ENCODE results near the gene DTX1. TPM values are rescaled to one million over a fixed set of nuclear protein-coding genes. Genes with fewer than 3 reads are reported as not detected.

The DTX1 gene
- total RNA-seq, 1 experiment from 2014 or later = 0.05 TPM

DNA sequence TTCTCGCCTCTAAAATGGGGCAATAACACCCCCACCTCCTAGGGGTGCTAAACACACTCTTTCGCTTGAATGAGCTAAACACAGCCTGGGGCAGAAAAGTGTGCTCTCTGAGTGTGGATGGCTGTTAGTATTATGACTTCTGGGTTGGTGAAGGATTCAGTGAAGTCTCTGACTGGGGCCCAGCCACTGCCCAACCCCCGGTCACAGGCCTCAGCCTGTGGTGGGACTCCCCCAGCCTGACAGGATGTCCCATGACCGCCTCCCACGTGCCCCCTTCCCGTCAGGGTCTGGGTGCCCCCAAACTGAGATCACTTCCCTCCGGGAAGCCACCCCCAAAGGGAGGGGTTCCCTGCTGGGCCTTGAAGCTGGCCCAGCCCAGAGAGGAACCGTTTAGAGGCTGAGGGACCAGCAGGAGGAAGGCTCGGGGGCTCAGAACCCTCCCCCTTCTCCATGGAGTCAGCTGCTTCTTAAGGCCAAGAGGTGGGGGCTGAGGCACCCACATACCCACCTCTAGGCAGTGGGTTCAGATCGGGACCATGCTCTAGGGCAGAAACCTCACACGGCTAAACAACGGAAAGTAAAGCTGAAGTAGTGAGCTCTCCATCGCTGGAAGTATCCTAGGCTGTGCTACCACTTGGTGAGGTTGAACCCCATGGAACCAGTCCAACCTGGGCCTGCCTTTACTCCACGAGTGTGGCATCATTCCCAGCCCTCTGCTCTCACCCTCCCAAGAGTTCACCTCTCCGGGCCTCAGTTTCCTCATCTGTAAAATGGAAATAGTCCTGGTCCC, 13.8 kb downstream of the DTX1 start:
- no peak for DNase-seq (ENCODE audit: low read depth)

DNA sequence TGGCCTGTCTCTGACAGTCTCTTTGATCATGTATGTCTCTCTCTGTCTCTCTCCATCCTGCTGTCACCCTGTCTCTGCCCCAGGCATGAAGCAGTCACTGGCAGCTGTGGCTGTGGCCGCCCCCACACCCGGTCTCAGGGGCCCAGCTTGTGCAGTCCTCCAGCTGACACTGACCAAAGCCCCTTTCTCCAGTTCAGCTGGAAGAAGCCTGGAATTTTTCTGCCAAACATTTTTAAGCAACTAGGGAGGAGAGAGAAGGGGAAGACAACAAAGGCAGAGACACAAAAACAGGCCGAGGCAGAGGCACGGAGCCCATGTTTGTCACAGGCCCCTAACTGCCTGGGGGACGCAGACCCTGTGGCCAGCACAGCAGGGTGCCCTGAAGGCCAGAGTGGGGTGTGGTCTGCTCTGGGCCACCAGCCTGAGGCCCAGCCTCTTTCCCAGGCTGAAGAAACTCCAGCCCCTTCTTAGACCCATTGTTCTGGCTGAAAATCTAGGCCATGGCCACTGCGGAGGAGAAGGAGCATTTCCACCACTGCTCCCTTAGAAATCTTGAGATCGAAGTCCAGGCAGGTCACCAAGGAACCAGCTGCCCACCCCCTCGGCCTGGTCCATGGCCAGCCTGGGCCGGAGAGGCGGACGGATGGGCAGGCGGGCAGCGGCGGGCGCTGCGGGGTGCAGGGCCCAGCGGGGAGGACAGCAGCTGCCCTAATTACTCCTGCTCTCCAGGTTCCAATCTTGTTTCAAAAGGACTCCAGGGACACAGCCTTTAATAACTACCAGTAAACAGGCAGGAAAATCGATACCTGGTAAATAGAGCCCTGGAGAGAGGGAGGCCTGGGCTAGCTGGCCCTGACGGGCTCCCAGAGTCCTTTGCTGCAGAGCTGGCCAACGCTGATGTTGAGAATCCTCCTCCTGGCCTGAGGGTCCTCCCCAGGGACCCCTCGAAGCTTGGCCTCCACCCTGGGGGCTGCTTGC, 14.9 kb downstream of the DTX1 start:
- no peak for DNase-seq (ENCODE audit: low read depth)

DNA sequence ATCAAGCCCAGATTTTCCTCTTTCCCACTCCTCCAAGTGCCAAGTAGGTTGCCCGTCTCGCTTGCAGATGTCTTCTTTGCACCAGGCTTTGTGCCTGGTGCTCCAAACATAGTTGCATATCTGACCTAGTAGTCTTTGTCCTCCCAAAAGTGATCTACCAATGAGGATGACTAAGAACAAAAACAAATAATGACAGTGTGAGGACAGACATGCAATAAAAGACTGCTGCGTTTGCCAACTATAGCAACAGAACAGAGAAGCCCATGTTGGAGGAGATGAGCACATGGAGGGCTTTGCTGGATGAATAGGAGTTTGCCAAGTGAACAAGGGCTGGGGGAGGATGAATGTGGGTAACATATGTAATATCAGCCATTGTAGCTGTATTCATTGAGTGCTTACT, 15.6 kb downstream of the DTX1 start:
- peak; percentile 27 for DNase-seq (ENCODE audit: low read depth)

DNA sequence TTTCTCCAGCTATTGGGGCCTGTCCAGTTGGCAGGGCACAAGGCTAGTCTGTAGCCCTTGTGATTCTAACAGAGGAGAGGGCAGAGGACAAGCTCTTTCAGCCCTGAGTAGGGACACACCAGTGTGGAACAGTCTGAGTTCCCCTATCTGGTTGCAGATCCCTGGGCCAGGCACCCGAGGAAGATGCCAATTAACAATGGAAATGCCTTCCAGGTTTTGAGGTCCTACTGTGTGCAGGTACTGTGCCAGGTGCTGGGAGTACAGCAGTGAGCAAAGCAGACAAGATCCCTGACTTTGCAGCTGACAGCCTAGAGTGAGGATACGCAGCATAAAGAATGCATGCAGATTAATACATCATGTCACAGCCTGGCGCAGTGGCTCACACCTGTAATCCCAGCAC, 17.1 kb downstream of the DTX1 start:
- DNase-seq (ENCODE audit: low read depth) = no peak

DNA sequence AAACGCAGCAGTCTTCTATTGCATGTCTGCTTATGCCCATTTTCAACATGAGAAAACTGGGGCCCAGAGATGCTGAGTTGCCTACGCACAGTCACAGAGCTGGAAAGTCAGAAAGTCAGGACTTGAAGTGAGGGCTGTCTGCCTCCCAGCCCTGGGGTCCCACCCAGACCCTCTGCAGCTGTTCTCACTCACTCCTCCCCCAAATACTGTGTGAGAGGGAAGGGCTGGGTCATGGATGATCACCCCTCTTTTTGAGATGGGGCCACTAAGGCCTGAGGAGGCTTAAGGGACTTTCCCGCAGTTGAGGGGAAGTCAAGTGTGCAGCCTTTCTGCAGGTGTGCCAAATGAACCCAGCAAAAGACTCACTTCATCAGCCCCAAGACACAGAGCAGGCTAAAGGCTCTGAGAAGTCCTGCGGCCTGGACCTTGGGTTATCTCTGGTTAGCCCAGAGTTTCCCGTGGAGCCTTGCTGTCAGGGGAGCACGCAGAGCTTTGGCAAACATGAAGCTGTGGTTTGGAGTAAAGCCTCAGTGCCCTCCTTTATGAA, 18.7 kb downstream of the DTX1 start:
- no peak for DNase-seq (ENCODE audit: low read depth)

DNA sequence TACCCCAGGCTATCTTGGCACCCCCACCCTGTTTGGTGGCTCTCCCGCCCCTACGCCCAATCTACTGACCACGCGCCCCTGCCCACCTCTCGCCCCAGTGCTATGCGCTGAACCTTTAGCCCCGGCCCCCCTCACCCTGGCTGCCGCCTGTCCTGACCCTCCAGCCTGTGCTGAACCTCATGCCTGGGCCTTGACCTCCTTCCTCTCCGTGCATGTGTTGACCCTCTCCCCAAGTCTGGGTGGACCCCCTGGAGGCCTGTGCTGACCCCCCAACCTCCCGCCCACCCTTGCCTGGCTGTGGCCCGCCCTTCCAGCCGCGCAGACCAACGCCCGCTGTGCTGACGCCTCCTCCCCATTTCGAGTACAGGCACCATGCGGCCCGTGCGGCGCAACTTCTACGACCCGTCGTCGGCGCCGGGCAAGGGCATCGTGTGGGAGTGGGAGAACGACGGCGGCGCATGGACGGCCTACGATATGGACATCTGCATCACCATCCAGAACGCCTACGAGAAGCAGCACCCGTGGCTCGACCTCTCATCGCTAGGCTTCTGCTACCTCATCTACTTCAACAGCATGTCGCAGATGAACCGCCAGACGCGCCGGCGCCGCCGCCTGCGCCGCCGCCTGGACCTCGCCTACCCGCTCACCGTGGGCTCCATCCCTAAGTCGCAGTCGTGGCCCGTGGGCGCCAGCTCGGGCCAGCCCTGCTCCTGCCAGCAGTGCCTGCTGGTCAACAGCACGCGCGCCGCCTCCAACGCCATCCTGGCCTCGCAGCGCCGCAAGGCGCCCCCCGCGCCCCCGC, 20.7 kb downstream of the DTX1 start:
- DNase-seq (ENCODE audit: low read depth) = no peak

DNA sequence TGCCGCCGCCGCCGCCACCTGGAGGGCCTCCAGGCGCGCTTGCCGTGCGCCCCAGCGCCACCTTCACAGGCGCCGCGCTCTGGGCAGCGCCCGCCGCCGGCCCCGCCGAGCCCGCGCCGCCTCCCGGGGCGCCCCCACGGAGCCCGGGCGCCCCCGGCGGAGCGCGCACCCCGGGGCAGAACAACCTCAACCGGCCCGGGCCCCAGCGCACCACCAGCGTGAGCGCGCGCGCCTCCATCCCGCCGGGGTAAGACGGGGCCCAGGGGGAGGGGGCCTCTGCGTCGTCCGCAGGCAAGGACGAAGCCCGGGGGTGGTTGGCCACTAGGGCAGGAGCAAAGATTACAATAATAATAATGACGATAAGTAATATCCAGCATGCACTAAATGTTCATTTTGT, 21.3 kb downstream of the DTX1 start:
- no peak for DNase-seq (ENCODE audit: low read depth)

DNA sequence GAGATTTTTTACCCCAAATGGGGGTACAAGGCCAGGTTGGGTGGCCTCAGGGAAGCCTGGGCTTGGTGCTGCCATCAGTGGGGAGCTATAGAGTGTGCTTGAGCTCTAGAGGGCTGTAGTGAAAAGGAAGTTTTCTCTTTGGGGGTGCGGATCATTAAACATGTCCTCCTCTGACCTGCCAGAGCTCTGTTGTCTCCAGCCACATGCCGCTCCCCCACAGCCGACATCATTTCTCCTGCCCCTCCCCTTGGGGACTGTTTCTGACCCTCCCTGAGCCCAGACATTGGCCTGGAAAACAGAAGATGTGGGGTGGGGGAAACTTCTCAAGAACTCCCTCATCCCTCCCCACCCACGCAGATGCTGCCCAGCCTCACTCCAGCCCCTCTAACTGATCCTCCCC, 25.3 kb downstream of the DTX1 start:
- DNase-seq (ENCODE audit: low read depth) = no peak

DNA sequence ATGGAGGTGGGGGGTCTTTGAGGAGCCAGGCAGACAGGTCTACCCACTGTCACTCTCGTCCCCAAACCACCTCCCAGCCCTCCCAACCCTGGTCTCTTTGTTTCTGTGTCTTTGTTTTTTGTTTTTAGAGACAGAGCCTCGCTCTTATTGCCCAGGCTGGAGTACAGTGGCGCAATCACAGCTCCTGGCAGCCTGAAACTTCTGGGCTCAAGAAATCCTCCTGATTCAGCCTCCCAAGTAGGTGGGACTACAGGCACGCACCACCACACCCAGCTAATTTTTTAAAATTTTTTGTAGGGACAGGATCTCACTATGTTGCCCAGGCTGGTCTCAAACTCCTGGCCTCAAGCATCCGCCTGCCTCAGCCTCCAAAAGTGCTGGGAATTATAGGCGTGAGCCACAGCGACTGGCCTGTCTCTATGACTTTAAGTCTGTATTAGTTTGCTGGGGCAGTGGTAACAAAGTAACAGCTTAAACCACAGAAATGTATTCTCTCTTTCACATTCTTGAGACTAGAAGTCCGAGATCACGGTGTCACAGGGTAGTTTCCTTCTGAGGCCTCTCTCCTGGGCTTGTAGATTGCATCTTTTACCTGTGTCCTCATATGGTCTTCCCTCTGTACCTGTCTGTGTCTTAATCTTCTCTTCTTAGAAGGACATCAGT, 26.1 kb downstream of the DTX1 start:
- no peak for DNase-seq (ENCODE audit: low read depth)

DNA sequence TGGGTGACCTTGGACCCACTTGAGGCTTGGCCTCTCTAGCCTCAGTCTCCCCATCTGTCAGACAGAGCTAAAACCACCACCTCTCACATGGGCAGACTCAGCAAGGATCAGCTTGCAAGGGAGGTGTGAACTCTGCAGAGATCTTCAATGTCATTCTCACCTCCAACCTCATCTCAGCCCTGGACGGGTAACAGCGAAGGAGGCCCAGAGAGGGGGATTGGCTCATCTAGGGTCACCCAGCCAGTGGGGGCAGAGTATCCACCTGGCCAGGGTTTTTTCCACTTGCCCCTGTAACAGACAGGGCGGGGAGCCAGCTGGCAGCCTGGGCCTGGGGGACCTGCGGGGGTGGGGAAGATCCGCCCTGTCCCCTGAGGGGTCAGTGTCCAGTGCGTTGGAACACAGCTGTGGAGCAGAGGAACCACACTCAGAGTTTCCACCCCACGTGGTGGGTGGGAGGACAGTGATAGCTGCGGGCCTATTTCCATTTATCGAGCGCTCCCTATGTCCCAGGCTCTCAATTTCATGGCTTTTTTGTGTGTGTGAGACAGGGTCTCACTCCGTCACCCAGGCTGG, 27.4 kb downstream of the DTX1 start:
- DNase-seq (ENCODE audit: low read depth) = no peak

DNA sequence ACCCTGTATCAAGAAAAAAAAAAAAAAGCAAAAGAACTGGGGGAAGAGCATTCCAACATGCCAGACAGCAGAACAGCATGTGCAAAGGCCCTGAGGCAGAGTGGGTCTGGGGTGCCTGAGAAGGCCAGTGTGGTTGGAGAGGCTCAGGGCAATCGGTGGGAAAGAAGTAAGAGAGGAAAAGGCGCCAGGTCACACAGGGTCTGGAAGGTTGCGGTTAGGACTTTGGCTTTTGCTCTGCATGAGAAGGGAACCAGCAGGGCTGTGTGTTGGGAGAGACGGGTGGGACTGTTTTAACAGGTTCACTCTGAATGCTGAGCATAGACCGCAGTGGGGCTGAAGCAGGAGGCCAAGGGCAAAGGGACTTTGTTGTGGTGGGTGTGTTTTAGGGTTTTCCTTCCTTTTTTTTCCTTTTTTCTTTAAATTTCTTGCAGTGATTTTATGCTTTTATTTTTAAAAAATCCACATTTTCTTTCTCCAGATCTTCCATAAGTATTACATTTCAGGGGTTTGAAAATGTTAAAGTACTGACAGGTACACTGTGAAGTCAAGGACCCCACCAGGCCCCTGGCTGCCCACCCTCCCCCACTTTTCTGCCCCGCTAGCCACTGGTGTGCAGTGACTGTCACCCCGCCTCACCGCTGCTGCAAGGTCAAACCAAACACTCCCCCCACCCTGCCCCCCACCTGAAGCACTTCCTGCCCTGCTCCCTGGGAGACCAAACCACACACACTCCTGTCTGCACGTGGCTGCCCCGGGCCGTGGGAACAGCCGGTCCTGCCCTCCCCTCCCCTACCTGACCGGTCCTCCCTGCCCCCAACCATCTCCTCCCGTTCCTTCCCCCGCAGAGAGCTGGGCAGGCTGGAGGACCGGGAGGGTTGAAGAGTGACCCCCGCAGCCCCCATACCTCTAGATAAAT, 30.0 kb downstream of the DTX1 start:
- peak; percentile 46 for DNase-seq (ENCODE audit: low read depth)

DNA sequence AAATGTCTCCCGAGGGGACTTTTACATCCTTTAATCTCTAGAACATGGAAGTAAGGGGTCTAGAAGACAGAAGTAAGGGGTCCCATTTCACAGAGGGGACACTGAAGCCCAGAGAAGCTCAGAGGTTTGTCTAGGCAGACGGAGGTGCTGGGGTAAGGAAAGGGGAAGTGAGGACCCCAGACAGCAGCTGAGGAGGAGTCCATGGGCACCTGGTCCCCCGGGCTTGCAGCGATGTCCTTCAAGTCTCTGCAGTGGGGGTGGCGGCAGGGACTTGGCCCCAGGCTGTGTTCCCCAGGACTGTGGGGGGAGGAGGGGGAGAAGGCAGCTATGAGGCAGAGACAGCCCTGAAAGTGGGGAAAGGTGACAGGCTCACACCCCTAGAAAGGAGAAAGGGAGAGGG, 30.7 kb downstream of the DTX1 start:
- DNase-seq (ENCODE audit: low read depth) = no peak

DNA sequence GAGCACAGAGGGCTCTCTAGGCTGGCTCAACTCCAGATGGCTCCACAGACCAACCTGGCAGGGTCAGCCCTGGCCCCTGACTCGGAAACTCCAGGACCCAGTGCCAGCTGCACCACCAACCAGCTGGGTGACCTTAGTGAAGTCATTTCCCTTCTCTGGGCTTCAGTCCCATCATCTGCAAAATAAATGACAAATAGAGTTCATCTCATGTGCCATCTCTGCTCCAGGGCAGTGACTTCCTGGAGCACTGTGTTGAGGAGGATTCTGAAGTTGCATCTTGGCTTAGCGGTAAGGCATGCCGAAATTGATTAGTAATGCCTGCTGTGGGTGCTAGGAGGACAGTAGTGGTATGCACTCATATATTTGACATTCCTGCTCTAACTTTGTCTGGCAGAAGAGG, 31.5 kb downstream of the DTX1 start:
- DNase-seq (ENCODE audit: low read depth) = no peak

DNA sequence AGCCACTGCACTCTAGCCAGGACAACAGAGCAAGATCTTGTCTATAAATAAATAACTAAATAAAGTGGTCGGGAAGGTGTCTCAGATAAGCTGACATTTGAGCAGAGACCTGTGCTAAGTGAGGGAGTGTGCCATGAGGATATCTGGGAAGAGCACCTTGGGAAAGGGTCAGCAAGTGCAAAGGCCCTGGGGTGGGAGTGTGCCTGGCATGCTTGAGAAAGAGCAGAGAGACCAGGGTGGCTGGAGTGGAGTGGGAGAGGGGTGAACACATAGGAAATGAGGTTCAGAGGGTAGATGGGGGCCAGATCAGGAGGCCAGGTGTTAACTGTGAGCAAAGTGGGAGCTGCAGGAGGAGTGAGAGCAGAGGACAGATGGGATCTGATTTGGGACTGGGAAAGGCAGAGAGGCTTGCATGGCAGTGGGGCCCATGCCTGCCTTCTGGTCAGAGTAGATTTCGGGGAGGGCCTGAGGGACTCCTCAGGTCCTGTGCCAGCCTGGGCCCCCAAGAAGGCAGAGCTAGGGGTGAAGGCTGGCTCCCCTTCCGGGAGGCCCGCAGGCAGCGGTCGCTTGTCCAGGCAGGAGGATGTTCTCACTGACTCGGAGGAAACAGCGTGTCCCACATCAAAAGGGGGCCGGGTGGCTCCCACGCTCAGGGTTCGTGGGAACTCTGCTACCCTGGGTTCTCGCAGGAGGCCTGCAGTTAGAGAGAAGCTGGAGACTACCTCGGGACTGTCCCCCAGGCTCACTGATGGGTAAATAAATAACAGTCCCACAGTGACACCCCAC, 32.6 kb downstream of the DTX1 start:
- DNase-seq (ENCODE audit: low read depth) = peak; percentile 21

DNA sequence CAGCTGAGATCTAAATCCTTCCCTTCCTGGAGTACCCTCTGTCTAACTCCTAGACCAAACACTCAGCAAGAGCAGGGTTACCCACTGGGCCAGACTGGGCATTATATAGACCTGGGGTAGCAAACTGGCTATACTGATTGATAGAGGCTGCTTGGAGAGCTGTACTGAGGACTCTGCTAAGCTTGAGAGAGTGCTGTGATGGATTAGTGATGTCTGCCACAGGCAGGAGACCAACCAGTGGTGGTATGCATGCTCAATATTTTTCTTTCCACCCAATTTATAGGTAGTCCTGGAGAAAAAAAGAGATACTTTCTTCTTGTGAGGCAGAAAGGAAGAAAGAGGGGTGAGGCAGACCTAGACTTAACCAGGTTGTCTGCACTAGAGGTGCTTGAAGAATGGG, 33.3 kb downstream of the DTX1 start:
- DNase-seq (ENCODE audit: low read depth) = no peak

DNA sequence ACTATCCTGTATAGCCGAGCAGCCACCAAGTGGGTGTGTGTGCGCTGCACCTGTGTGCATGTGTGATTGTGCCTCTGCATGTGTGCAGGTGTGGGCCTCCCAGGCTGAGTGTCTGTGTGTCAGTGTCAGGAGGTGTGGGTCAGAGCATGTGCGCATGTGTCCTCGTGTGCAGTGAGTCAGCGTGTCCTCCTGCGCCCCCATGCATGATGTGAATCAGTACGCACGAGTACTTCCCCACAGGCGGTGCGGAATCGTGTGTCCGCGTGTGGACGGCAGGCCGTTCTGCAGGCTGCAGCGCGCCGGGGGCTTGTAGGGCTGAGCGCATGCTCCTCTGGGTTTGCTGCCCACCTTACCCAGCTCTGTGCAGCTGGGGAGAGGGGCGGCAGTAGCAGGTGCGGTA, 34.2 kb downstream of the DTX1 start:
- DNase-seq (ENCODE audit: low read depth) = peak; percentile 21

DNA sequence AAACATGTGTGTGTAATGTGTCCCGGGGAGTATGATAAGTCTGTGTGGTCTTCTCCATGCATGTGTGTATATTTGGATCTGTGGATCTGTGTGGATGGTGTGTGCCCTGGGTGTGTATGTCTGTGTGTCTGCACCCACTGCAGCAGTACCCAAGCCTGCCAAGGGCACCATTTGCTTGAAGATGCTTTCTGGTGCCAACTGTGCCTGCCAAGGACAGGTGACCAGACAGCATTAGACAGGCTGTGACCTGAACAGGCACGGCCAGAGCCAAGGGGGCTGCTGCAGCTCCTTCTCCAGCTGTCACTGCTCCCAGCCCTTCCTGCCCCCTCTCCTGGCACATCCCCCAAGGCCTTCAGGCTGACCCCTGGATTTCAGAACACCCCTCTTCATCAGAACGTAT, 35.0 kb downstream of the DTX1 start:
- DNase-seq (ENCODE audit: low read depth) = no peak

DNA sequence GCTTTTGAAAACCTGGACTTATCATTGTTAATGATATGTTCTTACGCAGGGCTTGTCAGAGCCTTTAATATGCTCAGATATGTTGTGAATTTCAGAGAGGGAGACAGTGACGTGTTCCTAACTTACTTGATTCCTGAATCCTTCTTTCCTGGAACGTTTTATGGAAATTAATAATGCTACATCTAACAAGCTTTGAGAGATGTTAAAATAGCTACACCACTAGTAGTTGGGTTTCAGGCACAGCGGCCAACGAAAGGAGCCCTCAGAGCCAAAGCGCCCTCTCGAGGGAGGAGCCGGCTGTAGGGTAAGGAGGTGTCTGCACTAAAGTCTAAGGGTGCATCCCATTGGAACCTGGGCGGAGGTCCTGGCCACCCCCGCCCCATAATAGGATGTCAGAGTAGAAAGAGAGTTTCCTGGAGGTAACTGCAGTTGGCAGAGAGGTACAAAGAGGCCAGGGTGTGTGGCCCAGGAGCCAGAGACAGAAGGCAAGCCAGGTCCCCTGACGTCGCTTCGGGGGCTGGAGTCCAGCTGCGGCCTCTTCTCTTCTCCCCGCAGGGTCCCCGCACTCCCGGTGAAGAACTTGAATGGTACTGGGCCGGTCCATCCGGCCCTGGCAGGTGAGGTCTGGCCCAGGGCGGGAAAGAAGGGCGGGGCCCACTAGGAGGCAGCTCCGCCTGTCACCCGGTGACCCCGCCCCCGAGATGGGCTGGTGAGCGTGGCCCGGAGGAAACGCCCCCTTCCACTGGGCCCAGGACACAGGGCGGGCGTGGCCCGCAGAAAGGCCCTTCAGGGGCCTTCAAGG, 36.3 kb downstream of the DTX1 start:
- no peak for DNase-seq (ENCODE audit: low read depth)
